H9 (cell line): ENCODE results near the gene PERM1. TPM values are rescaled to one million over a fixed set of nuclear protein-coding genes. Genes with fewer than 3 reads are reported as not detected.

Experiments
- DNase-seq: peaks from one replicate; pipeline ENCODE4 v3.0.0-alpha.2; 2017
- H2AFZ ChIP-seq: one replicate; pipeline ENCODE4 v1.6.1; 2013; ENCODE audit warnings: mild to moderate bottlenecking, low read length, control low read depth, moderate library complexity
- H2AK5ac ChIP-seq: 2 replicates; pipeline ENCODE4 v1.6.1; 2013; ENCODE audit warnings: low read length, control low read depth, mixed read lengths; ENCODE audit not compliant: insufficient read length
- H2BK120ac ChIP-seq: one replicate; pipeline ENCODE4 v1.6.1; 2013; ENCODE audit warnings: low read depth, mild to moderate bottlenecking, low read length, control low read depth, inconsistent platforms; ENCODE audit not compliant: poor library complexity, severe bottlenecking
- H2BK12ac ChIP-seq: 2 replicates; pipeline ENCODE4 v1.6.1; 2013; ENCODE audit warnings: low read length, control low read depth, mixed read lengths, low read depth; ENCODE audit not compliant: insufficient read length
- H2BK15ac ChIP-seq: 2 replicates; pipeline ENCODE4 v1.6.1; 2013; ENCODE audit warnings: low read depth, low read length, control low read depth
- H2BK20ac ChIP-seq: one replicate; pipeline ENCODE4 v1.6.1; 2013; ENCODE audit warnings: low read depth, mild to moderate bottlenecking, low read length, control low read depth, inconsistent platforms; ENCODE audit not compliant: poor library complexity, severe bottlenecking
- H2BK5ac ChIP-seq: 2 replicates; pipeline ENCODE4 v1.6.1; 2013; ENCODE audit warnings: low read length, control low read depth, mixed read lengths; ENCODE audit not compliant: insufficient read length
- H3K14ac ChIP-seq: 2 replicates; pipeline ENCODE4 v1.6.1; 2013; ENCODE audit warnings: low read length, control low read depth; ENCODE audit not compliant: insufficient read depth
- H3K18ac ChIP-seq: 2 replicates; pipeline ENCODE4 v1.6.1; 2013; ENCODE audit warnings: low read depth, mild to moderate bottlenecking, mixed read lengths, low read length, control low read depth; ENCODE audit not compliant: insufficient read length
- H3K23ac ChIP-seq: 2 replicates; pipeline ENCODE4 v1.6.1; 2013; ENCODE audit warnings: low read length, control low read depth, mixed read lengths, low read depth; ENCODE audit not compliant: insufficient read length
- H3K23me2 ChIP-seq: 2 replicates; pipeline ENCODE4 v1.6.1; 2013; ENCODE audit warnings: low read depth, mild to moderate bottlenecking, mixed read lengths, low read length, control low read depth; ENCODE audit not compliant: insufficient read length, poor library complexity, severe bottlenecking
- H3K27ac ChIP-seq: 2 replicates; pipeline ENCODE4 v1.5.1; 2013; ENCODE audit warnings: low read length, control low read depth, mixed read lengths, low read depth; ENCODE audit not compliant: insufficient read length
- H3K27me3 ChIP-seq: 2 replicates; pipeline ENCODE4 v1.6.1; 2013; ENCODE audit warnings: low read length, control low read depth, inconsistent platforms; ENCODE audit not compliant: insufficient read depth
- H3K4ac ChIP-seq: 2 replicates; pipeline ENCODE4 v1.6.1; 2013; ENCODE audit warnings: low read depth, mild to moderate bottlenecking, control low read depth, inconsistent platforms, low read length, moderate library complexity
- H3K4me1 ChIP-seq: 2 replicates; pipeline ENCODE4 v1.6.1; 2013; ENCODE audit warnings: low read length, control low read depth, inconsistent platforms; ENCODE audit not compliant: insufficient read depth
- H3K4me2 ChIP-seq: 2 replicates; pipeline ENCODE4 v1.6.1; 2013; ENCODE audit warnings: low read length, control low read depth, mixed read lengths; ENCODE audit not compliant: insufficient read length, insufficient read depth
- H3K56ac ChIP-seq: 2 replicates; pipeline ENCODE4 v1.6.1; 2013; ENCODE audit warnings: low read depth, mild to moderate bottlenecking, mixed read lengths, low read length, control low read depth; ENCODE audit not compliant: insufficient read length
- H3K79me1 ChIP-seq: 2 replicates; pipeline ENCODE4 v1.6.1; 2013; ENCODE audit warnings: low read depth, mild to moderate bottlenecking, moderate library complexity, low read length, control low read depth, inconsistent platforms; ENCODE audit not compliant: insufficient read depth, poor library complexity, severe bottlenecking
- H3K79me2 ChIP-seq: 2 replicates; pipeline ENCODE4 v1.6.1; 2013; ENCODE audit warnings: low read length, control low read depth, inconsistent platforms; ENCODE audit not compliant: insufficient read depth
- H3K9ac ChIP-seq: 2 replicates; pipeline ENCODE4 v1.6.1; 2013; ENCODE audit warnings: low read length, control low read depth, mixed read lengths; ENCODE audit not compliant: insufficient read length; ENCODE audit errors: extremely low read depth
- H3K9me3 ChIP-seq: one replicate; pipeline ENCODE4 v1.6.1; 2013; ENCODE audit warnings: low read depth, low read length, inconsistent platforms; ENCODE audit not compliant: control insufficient read depth
- H3T11ph ChIP-seq: one replicate; pipeline ENCODE4 v1.6.1; 2013; ENCODE audit warnings: mild to moderate bottlenecking, low read length, control low read depth, inconsistent platforms
- H4K20me1 ChIP-seq: one replicate; pipeline ENCODE4 v1.6.1; 2013; ENCODE audit not compliant: control insufficient read depth, insufficient read length, insufficient read depth
- H4K5ac ChIP-seq: 2 replicates; pipeline ENCODE4 v1.6.1; 2013; ENCODE audit warnings: low read depth, mild to moderate bottlenecking, mixed read lengths, low read length, control low read depth; ENCODE audit not compliant: insufficient read length
- H4K8ac ChIP-seq: replicated peaks from 2 replicates; pipeline ENCODE4 v1.6.1; 2013; ENCODE audit warnings: low read length, control low read depth, mixed read lengths, low read depth; ENCODE audit not compliant: insufficient read length
- H4K91ac ChIP-seq: 2 replicates; pipeline ENCODE4 v1.6.1; 2013; ENCODE audit warnings: low read depth, mild to moderate bottlenecking, moderate library complexity, mixed read lengths, low read length, control low read depth; ENCODE audit not compliant: insufficient read length
- H3K27ac Mint-ChIP-seq, 3 experiments: 2 replicates in 2 of 3; 3 replicates in 1 of 3; pipeline ENCODE4 v1.8.0; 2020 to 2021; ENCODE audit warnings: mixed read lengths in 3 of 3, mild to moderate bottlenecking in 1 of 3, moderate library complexity in 1 of 3
- H3K27me3 Mint-ChIP-seq: 2 replicates; pipeline ENCODE4 v1.8.0; 2021; ENCODE audit warnings: low read depth, mild to moderate bottlenecking, moderate library complexity, mixed read lengths
- H3K36me3 Mint-ChIP-seq, 3 experiments: 2 replicates in 2 of 3; 3 replicates in 1 of 3; pipeline ENCODE4 v1.8.0; 2020 to 2021; ENCODE audit warnings: low read depth in 3 of 3, mixed read lengths in 3 of 3; ENCODE audit not compliant: insufficient read depth in 1 of 3
- H3K4me1 Mint-ChIP-seq, 2 experiments: 2 replicates each; pipeline ENCODE4 v1.8.0; 2020; ENCODE audit warnings: mixed read lengths in 2 of 2
- H3K4me3 Mint-ChIP-seq, 2 experiments: 2 replicates in 1 of 2; 3 replicates in 1 of 2; pipeline ENCODE4 v1.8.0; 2020 to 2021; ENCODE audit warnings: mild to moderate bottlenecking in 2 of 2, mixed read lengths in 2 of 2, moderate library complexity in 1 of 2
- H3K9me3 Mint-ChIP-seq, 2 experiments: 2 replicates in 1 of 2; 3 replicates in 1 of 2; pipeline ENCODE4 v1.8.0; 2020; ENCODE audit warnings: mild to moderate bottlenecking in 2 of 2, mixed read lengths in 2 of 2, moderate library complexity in 1 of 2
- CTCF ChIP-seq: fragments of 200-600 bp; sonication (generic); conservative IDR thresholded peaks from 3 replicates; pipeline ENCODE4 v1.8.0; 2021; ENCODE audit warnings: antibody characterized with exemption, mild to moderate bottlenecking
- WGBS: extraction: QIAGEN DNeasy Blood & Tissue Kit; methylation state at CpG from one replicate; pipeline ENCODE4 v1.1.7; 2013; ENCODE audit warnings: missing lambda C conversion rate, low lambda C conversion rate, mixed read lengths; ENCODE audit not compliant: insufficient read length; ENCODE audit errors: extremely low coverage; 5-methylcytosine and 5-hydroxymethylcytosine counted together
- total RNA-seq: library from RNA; stranded (reverse); gene quantifications from 2 replicates; pipeline ENCODE4 v1.2.1, GENCODE V29; 2021

PERM1 gene
- total RNA-seq, 1 experiment from 2014 or later = not detected

GRCh38 chr1:972726-973458 is 9.0 kb downstream of the PERM1 start:
- DNase-seq = no peak
- H3K27ac Mint-ChIP-seq = no peak overlapping the region; a peak in 1 of 7 replicates
- no peak overlapping the region for H3K9ac ChIP-seq
- no peak overlapping the region for H3T11ph ChIP-seq
- no peak overlapping the region for H3K18ac ChIP-seq
- WGBS = no CpG with 5 or more reads among the region's 28 CpGs
- no peak overlapping the region for H3K56ac ChIP-seq
- H3K4me1 Mint-ChIP-seq = peaks cover 5 to 7% of the 10 kb centered on the region in 2 experiments; a peak in 3 of 4 replicates
- H4K5ac ChIP-seq = no peak overlapping the region
- H3K4me2 ChIP-seq = no peak overlapping the region
- H2BK15ac ChIP-seq = no peak overlapping the region
- H3K23ac ChIP-seq = no peak overlapping the region
- H2BK5ac ChIP-seq = no peak overlapping the region
- H3K23me2 ChIP-seq = no peaks in the 10 kb centered on the region
- H3K9me3 Mint-ChIP-seq = peaks cover 3 to 4% of the 10 kb centered on the region in 2 experiments; a peak in 3 of 5 replicates
- TF ChIP-seq CTCF = no peak
- no peak overlapping the region for H3K4ac ChIP-seq
- H3K27me3 Mint-ChIP-seq = peaks cover 56% of the 10 kb centered on the region
- H3K4me3 Mint-ChIP-seq = no peak overlapping the region
- H3K9me3 ChIP-seq = no peaks in the 10 kb centered on the region
- H2BK12ac ChIP-seq = no peak overlapping the region
- H2BK120ac ChIP-seq = no peak overlapping the region
- H3K79me1 ChIP-seq = no peaks in the 10 kb centered on the region
- H2BK20ac ChIP-seq = no peak overlapping the region
- 0 out of 7 replicates have a peak, but pooled peaks cover 0 to under 1% (median 0%) of the 10 kb centered on the region in 3 experiments for H3K36me3 Mint-ChIP-seq
- H3K4me1 ChIP-seq = no peaks in the 10 kb centered on the region
- no peaks in the 10 kb centered on the region for H3K79me2 ChIP-seq
- H3K27me3 ChIP-seq = peaks cover 11% of the 10 kb centered on the region; the same call in 1 of the 2 replicates
- H4K91ac ChIP-seq = no peak overlapping the region
- no peaks in the 10 kb centered on the region for H4K20me1 ChIP-seq
- no peak overlapping the region for H2AFZ ChIP-seq
- H4K8ac ChIP-seq = no peak overlapping the region
- no peak overlapping the region for H2AK5ac ChIP-seq
- H3K14ac ChIP-seq = no peak overlapping the region; the same call in 1 of the 2 replicates
- no peak overlapping the region for H3K27ac ChIP-seq
